Neural progenitor cell (in vitro differentiated cells): ENCODE data around the gene CLDN3. TPM values are rescaled to one million over a fixed set of nuclear protein-coding genes. Genes with fewer than 3 reads are reported as not detected.
"Not testable (repeated sequence)": the region's sequence is repeated elsewhere in the genome, so short reads cannot be mapped to it uniquely, and the experiment has no call there.

ENCODE experiments used
- DNase-seq: peaks from one replicate; pipeline ENCODE4 v3.0.0-alpha.2; 2016; ENCODE audit warnings: low spot score
- H2AFZ ChIP-seq: fragments of 200-600 bp; sonication (generic); replicated peaks from 2 replicates; pipeline ENCODE4 v1.6.1; 2016; ENCODE audit warnings: antibody characterized with exemption
- H3F3A ChIP-seq: fragments of 200-600 bp; sonication (generic); 2 replicates; pipeline ENCODE4 v1.6.1; 2016; ENCODE audit warnings: antibody characterized with exemption, low read depth
- H3K27ac ChIP-seq: fragments of 200-600 bp; sonication (generic); 2 replicates; pipeline ENCODE4 v1.5.1; 2016; ENCODE audit warnings: mild to moderate bottlenecking
- H3K27me3 ChIP-seq: fragments of 200-600 bp; sonication (generic); 2 replicates; pipeline ENCODE4 v1.6.1; 2016; ENCODE audit warnings: mild to moderate bottlenecking, moderate library complexity
- H3K36me3 ChIP-seq: fragments of 200-600 bp; sonication (generic); 2 replicates; pipeline ENCODE4 v1.5.1; 2016
- H3K4me1 ChIP-seq: fragments of 200-600 bp; sonication (generic); 2 replicates; pipeline ENCODE4 v1.6.1; 2016; ENCODE audit warnings: mixed run types
- H3K4me2 ChIP-seq: fragments of 200-600 bp; sonication (generic); 2 replicates; pipeline ENCODE4 v1.6.1; 2016
- H3K4me3 ChIP-seq: fragments of 200-600 bp; sonication (generic); 2 replicates; pipeline ENCODE4 v1.5.1; 2016
- H3K79me2 ChIP-seq: fragments of 200-600 bp; sonication (generic); 2 replicates; pipeline ENCODE4 v1.6.1; 2016; ENCODE audit warnings: low read depth
- H3K9ac ChIP-seq: fragments of 200-600 bp; sonication (generic); 2 replicates; pipeline ENCODE4 v1.6.1; 2016
- H3K9me3 ChIP-seq: fragments of 200-600 bp; sonication (generic); 2 replicates; pipeline ENCODE4 v1.5.1; 2016; ENCODE audit warnings: low read depth
- H4K20me1 ChIP-seq: fragments of 200-600 bp; sonication (generic); 2 replicates; pipeline ENCODE4 v1.6.1; 2016; ENCODE audit warnings: low read depth
- H3K27ac Mint-ChIP-seq: 3 replicates; pipeline ENCODE4 v1.8.0; 2021; ENCODE audit warnings: mixed read lengths
- H3K27me3 Mint-ChIP-seq: 2 replicates; pipeline ENCODE4 v1.8.0; 2022; ENCODE audit warnings: low read depth, mild to moderate bottlenecking, inconsistent platforms, moderate library complexity, mixed read lengths; ENCODE audit not compliant: insufficient read depth
- H3K36me3 Mint-ChIP-seq: 3 replicates; pipeline ENCODE4 v1.8.0; 2021; ENCODE audit warnings: mixed read lengths
- H3K4me1 Mint-ChIP-seq: 3 replicates; pipeline ENCODE4 v1.8.0; 2021; ENCODE audit warnings: mixed read lengths
- H3K4me3 Mint-ChIP-seq: 3 replicates; pipeline ENCODE4 v1.8.0; 2021; ENCODE audit warnings: mild to moderate bottlenecking, moderate library complexity, mixed read lengths
- H3K9me3 Mint-ChIP-seq: 3 replicates; pipeline ENCODE4 v1.8.0; 2020; ENCODE audit warnings: mixed read lengths
- CTCF ChIP-seq: fragments of 200-600 bp; sonication (generic); IDR thresholded peaks from 2 replicates; pipeline ENCODE4 v1.5.1; 2017; ENCODE audit warnings: antibody characterized with exemption, mild to moderate bottlenecking
- EZH2 ChIP-seq: fragments of 200-600 bp; sonication (generic); IDR thresholded peaks from 2 replicates; pipeline ENCODE4 v1.6.1; 2017; ENCODE audit warnings: antibody characterized with exemption, mild to moderate bottlenecking, moderate library complexity
- EZH2phosphoT487 ChIP-seq: fragments of 200-600 bp; sonication (generic); IDR thresholded peaks from 2 replicates; pipeline ENCODE4 v1.6.1; 2017; ENCODE audit warnings: antibody characterized with exemption
- total RNA-seq: library from RNA; depleted of rRNA; stranded (reverse); fragments of >200 nt; gene quantifications from 2 replicates; pipeline ENCODE4 v1.2.3, GENCODE V29; 2015; ENCODE audit warnings: low replicate concordance

CLDN3 gene
- total RNA-seq, 1 donor from 2014 or later, result 1.6 TPM

- peaks cover 23% of the 10 kb centered on the region for H3K27me3 ChIP-seq
- H4K20me1 ChIP-seq, result peaks cover 3% of the 10 kb centered on the region
- H3K4me3 ChIP-seq, result no peak overlapping the region
- Mint-ChIP-seq H3K27me3 (peaks cover 24% of the 10 kb centered on the region), H3K36me3 (no peaks in the 10 kb centered on the region), H3K4me1 (peaks cover 7% of the 10 kb centered on the region), H3K9me3 (no peaks in the 10 kb centered on the region), H3K27ac (no peak overlapping the region), H3K4me3 (no peak overlapping the region)
- H3K27ac ChIP-seq, result no peak overlapping the region
- H3K36me3 ChIP-seq, result no peaks in the 10 kb centered on the region
- TF ChIP-seq EZH2phosphoT487 (no peak), CTCF (no peak), EZH2 (no peak)
- H3F3A ChIP-seq, result no peaks in the 10 kb centered on the region
- no peak overlapping the region for H3K9ac ChIP-seq
- H3K79me2 ChIP-seq, result peaks cover 2% of the 10 kb centered on the region
- DNase-seq, result no peak
- H3K4me1 ChIP-seq, result no peaks in the 10 kb centered on the region
- no peak overlapping the region for H2AFZ ChIP-seq
- no peak overlapping the region for H3K4me2 ChIP-seq
- no peaks in the 10 kb centered on the region for H3K9me3 ChIP-seq
Measured at GRCh38 chr7:73723813-73724212, 46.3 kb downstream of the CLDN3 start.

DNA sequence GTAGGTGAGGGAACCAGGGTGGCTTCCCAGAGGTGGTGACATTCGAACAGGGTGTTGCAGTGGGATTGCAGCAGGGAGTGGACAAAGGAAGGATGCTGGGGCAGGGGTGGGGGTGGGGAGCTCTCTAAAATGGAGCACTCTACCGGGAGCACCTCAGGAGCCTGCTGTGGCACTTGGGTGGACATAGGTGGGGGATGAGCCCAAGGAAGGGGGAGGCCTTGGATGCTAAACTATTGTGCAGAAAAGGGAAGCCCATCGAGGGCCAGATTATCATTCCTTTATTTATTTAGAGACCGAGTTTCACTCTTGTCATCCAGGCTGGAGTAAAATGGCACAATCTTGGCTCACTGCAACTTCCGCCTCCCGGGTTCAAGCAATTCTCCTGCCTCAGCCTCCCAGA is 47.3 kb downstream of the CLDN3 start:
- no peaks in the 10 kb centered on the region for H3K36me3 ChIP-seq
- H3K4me2 ChIP-seq, result no peak overlapping the region
- peaks cover 33% of the 10 kb centered on the region for H3K27me3 ChIP-seq
- H3K9me3 Mint-ChIP-seq, result no peaks in the 10 kb centered on the region
- peaks cover 10% of the 10 kb centered on the region for H3K79me2 ChIP-seq
- no peak overlapping the region for H3K27ac Mint-ChIP-seq
- H3K27ac ChIP-seq, result no peak overlapping the region
- H3K9ac ChIP-seq, result no peak overlapping the region
- TF ChIP-seq EZH2phosphoT487 (no peak), EZH2 (no peak), CTCF (no peak)
- no peaks in the 10 kb centered on the region for H3K9me3 ChIP-seq
- no peak overlapping the region for H3K4me3 ChIP-seq
- H3K27me3 Mint-ChIP-seq, result peaks cover 20% of the 10 kb centered on the region
- H3F3A ChIP-seq, result no peaks in the 10 kb centered on the region
- H2AFZ ChIP-seq, result no peak overlapping the region
- DNase-seq, result no peak
- H3K4me3 Mint-ChIP-seq, result no peak overlapping the region
- no peaks in the 10 kb centered on the region for H3K4me1 ChIP-seq
- H3K4me1 Mint-ChIP-seq, result peaks cover 6% of the 10 kb centered on the region
- peaks cover 13% of the 10 kb centered on the region for H4K20me1 ChIP-seq
- no peaks in the 10 kb centered on the region for H3K36me3 Mint-ChIP-seq

- not testable (repeated sequence) for H3K4me2 ChIP-seq, H3K36me3 ChIP-seq, H3K9me3 ChIP-seq, H3F3A ChIP-seq, H3K27ac Mint-ChIP-seq, H2AFZ ChIP-seq, H3K4me3 ChIP-seq, H3K9ac ChIP-seq, H3K36me3 Mint-ChIP-seq, H3K4me1 Mint-ChIP-seq, DNase-seq, H3K4me3 Mint-ChIP-seq, H3K4me1 ChIP-seq, H3K27ac ChIP-seq, H3K79me2 ChIP-seq, H3K9me3 Mint-ChIP-seq
- Histone ChIP-seq H3K27me3 (peaks cover 33% of the 10 kb centered on the region), H4K20me1 (peaks cover 19% of the 10 kb centered on the region)
- peaks cover 19% of the 10 kb centered on the region for H3K27me3 Mint-ChIP-seq
Measured at GRCh38 chr7:73722182-73722581, 47.9 kb downstream of the CLDN3 start.

DNA sequence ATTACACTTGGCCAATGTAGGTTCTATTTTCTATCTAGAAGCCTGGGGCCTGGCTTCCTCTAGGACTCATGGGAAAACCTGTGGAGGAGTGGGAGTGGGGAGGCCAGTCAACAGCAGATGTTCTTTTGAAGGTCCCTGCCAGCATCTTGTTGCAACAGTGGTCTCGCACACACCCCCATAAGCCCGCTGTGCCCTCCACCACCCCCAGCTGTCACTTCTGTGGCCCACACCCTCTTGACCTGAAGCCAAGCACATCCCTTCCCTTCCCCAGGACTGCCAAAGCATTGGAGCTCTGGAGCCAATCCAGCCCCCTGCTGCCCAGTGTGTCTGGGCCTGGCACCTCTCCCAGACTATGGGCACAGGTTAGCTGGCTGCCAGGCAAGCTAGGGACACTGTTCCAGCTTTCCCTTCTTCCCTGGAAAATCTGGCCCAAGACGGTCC is 48.7 kb downstream of the CLDN3 start:
- DNase-seq, result no peak
- Histone ChIP-seq H3K27me3 (peaks cover 33% of the 10 kb centered on the region), H3K4me2 (no peak overlapping the region), H3K9ac (no peak overlapping the region), H3K4me3 (no peak overlapping the region), H3K27ac (no peak overlapping the region), H3K79me2 (peaks cover 10% of the 10 kb centered on the region), H2AFZ (no peak overlapping the region), H3K4me1 (no peaks in the 10 kb centered on the region), H3F3A (no peaks in the 10 kb centered on the region), H4K20me1 (peaks cover 24% of the 10 kb centered on the region), H3K36me3 (no peaks in the 10 kb centered on the region), H3K9me3 (no peaks in the 10 kb centered on the region)
- H3K4me3 Mint-ChIP-seq, result peak overlapping the region; percentile 82
- peaks cover 9% of the 10 kb centered on the region for H3K4me1 Mint-ChIP-seq
- H3K9me3 Mint-ChIP-seq, result no peaks in the 10 kb centered on the region
- H3K27ac Mint-ChIP-seq, result no peak overlapping the region
- H3K36me3 Mint-ChIP-seq, result no peaks in the 10 kb centered on the region
- no peak for TF ChIP-seq EZH2phosphoT487
- TF ChIP-seq EZH2, result no peak
- no peak for TF ChIP-seq CTCF
- peaks cover 17% of the 10 kb centered on the region for H3K27me3 Mint-ChIP-seq

DNA sequence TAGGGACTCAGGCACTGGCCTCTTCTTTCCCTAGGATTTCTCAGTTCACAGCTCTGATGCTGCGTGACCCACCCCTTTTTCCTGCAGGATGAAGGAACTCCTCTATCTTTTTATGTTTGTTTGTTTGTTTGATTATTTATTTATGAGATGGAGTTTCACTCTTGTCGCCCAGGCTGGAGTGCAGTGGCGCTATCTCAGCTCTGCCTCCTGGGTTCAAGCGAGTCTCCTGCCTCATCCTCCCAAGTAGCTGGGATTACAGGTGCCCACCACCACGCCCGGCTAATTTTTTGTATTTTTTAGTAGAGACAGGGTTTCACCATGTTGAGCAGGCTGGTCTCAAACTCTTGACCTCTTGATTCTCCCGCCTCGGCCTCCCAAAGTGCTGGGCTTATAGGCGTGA is 49.6 kb downstream of the CLDN3 start:
- H3K36me3 Mint-ChIP-seq, H3K4me1 ChIP-seq, H3K9ac ChIP-seq, H3F3A ChIP-seq, H3K4me3 ChIP-seq, H3K79me2 ChIP-seq, H2AFZ ChIP-seq, H3K27ac Mint-ChIP-seq, H3K9me3 ChIP-seq, H3K36me3 ChIP-seq, H3K27ac ChIP-seq, H3K9me3 Mint-ChIP-seq, H3K4me2 ChIP-seq, DNase-seq: not testable (repeated sequence)
- peaks cover 30% of the 10 kb centered on the region for H4K20me1 ChIP-seq
- peaks cover 14% of the 10 kb centered on the region for H3K4me1 Mint-ChIP-seq
- peaks cover 17% of the 10 kb centered on the region for H3K27me3 Mint-ChIP-seq
- H3K27me3 ChIP-seq, result peaks cover 33% of the 10 kb centered on the region
- peak overlapping the region; percentile 82 for H3K4me3 Mint-ChIP-seq
